GM21717 (cell line): ENCODE results near the gene SLC43A1.
"Not testable (repeated sequence)": the region's sequence is repeated elsewhere in the genome, so short reads cannot be mapped to it uniquely, and the experiment has no call there.

ENCODE experiments used
- ATAC-seq: cut with Tn5 transposase; IDR thresholded peaks from one replicate; pipeline ENCODE4 v1.9.1; 2021; ENCODE audit warnings: mild to moderate bottlenecking, moderate library complexity; ENCODE audit not compliant: unreplicated experiment

SLC43A1 gene

DNA sequence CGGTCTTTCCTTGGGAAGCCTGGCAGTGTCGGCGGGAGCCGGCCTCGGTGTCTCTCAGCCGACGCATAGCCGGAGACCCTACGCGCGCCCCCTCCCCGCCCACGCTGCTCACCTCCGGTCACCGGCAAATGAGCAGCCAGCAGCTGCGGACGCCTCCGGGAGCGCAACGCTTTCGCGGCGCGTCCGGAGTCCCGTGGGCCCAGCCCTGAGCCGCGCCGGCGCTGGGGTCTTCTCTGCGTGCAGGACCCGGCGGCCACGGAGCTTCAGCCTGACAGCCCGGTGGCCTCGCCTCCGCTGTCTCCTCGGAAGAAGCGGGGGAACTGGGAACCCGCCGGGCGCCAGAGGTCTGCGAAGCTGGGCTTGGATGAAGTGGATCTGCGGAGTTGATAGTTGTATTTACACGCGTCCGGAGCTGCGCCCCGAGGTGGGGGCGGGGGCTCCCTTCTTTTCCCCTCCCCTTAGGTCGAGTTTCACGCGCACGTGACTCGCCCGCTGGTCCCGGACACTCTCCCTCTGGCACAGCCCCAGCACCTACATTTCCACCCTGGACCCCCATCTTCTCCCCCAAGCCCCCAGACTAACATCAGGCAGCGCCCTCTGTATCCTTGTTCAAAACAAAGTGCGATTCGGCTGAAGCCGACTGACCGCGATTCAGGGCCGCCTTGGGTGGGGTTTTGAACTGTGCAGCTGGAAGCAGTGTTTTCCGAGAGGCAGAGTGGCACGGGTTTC, at the start of gene SLC43A1:
TSS of gene SLC43A1 (minus strand) at position 371 of the 729 bp plus-strand sequence. CDS start 1,591 bp downstream, outside the sequence.
- ATAC-seq = peak; percentile 40

DNA sequence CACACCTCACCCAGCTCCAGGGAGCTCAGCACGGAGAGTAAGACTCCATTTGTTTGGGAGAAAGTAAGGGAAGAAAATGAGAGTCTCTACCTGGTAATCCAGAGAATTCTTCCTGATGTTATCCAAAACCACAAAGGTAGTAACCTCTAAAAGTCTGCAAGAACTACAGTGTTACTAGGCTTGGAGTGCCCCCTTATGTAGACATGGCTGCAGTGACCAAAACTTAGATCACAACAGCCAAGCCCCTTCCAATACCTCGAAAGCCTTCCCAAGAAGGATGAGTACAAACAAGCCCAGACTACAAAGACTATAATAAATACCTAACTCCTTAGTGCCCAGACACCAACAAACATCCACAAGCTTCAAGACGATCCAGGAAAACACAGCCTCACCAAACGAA, 47.1 kb upstream of the SLC43A1 start:
- no peak for ATAC-seq

- ATAC-seq = no peak
These were observed 44.6 kb upstream of the SLC43A1 start for GRCh38 chr11:57560146-57560545.

- no peak for ATAC-seq
These were observed 40.5 kb upstream of the SLC43A1 start for GRCh38 chr11:57556041-57556440.

GRCh38 chr11:57555393-57555792, 39.9 kb upstream of the SLC43A1 start:
- ATAC-seq = no peak

GRCh38 chr11:57552479-57552878, 37.0 kb upstream of the SLC43A1 start:
- ATAC-seq = no peak

- ATAC-seq = no peak
These were observed 36.4 kb upstream of the SLC43A1 start for GRCh38 chr11:57551941-57552340.

GRCh38 chr11:57549983-57550382, 34.5 kb upstream of the SLC43A1 start:
- ATAC-seq = no peak

GRCh38 chr11:57547854-57548377, 32.4 kb upstream of the SLC43A1 start:
- ATAC-seq = peak; percentile 84

- ATAC-seq = peak; percentile 40
These were observed 31.5 kb upstream of the SLC43A1 start for GRCh38 chr11:57546869-57547475.

- ATAC-seq = no peak
These were observed 30.9 kb upstream of the SLC43A1 start for GRCh38 chr11:57546451-57546850.

- no peak for ATAC-seq
These were observed 30.4 kb upstream of the SLC43A1 start for GRCh38 chr11:57545883-57546282.

DNA sequence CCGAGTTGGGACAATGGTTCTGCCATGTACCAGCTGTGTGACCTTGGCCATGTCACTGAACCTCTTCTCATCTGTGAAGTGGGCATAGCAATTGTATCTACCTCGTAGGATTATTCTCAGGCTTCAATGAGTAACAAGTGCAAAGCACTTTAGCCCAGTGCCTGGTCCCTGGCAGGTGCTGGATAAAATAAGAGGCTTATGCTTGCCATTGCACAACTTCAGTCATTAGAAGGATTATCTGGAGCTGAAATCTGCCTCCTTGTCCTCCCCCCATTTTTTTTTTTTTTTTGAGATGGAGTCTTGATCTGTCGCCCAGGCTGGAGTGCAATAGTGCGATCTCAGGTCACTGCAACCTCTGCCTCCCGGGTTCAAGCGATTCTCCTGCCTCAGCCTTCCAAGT, 29.1 kb upstream of the SLC43A1 start:
- ATAC-seq = no peak

DNA sequence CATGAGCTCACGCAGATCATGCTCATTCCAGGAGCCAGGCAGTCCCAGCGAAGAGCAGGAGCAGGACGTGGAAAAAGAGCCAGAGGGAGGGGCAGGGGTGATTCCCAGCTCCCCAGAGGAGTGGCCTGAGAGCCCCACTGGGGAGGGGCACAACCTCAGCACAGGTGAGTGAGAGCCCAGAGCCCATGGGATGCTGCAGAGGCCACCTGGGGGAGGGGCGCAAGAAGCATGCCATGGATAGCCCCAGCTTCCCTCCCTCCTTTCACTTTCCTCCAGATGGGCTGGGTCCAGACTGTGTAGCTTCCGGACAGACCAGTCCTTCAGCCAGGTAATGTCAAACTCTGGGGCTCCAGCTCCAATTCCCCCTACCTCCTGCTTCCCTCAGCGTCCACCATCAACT, 28.1 kb upstream of the SLC43A1 start:
- ATAC-seq = no peak

- no peak for ATAC-seq
These were observed 27.1 kb upstream of the SLC43A1 start for GRCh38 chr11:57542582-57542981.

DNA sequence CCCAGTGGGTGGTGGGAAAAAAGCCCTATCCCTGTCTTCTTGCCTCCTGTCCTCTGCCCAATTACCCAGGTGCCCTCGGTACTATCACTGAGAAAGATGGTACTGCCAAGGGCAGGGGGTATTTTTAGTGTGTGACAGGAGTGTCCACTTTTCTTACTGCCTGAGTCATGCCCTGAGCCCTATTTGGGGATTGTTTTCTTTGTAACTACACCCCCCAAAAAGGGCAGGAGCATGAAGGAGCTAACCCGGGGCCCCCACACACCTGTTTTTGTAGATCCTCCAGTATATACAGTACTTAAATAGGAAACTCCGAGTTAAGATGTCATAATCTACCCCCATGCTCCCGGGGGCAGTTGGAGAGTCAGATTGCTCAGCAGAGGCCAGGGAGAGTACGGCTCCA, 25.7 kb upstream of the SLC43A1 start:
- no peak for ATAC-seq

DNA sequence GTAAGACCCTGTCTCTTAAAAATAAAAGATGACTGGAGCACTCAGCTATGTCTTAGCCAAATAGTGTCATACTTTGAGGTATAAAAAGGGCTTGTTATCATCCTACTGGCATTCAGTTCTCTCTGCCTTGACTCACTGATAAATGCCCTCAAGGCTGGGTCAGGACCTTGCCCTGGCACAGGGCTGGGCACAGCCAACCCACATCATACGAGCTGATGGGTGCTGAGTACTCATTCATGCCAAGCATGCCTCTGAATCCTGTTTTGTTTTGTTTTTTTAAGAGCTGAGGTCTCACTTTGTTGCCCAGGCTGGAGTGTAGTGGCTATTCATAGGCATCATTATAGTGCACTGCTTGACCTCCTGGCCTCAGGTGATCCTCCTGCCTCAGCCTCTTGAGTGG, 23.8 kb upstream of the SLC43A1 start:
- no peak for ATAC-seq

- no peak for ATAC-seq
These were observed 21.6 kb upstream of the SLC43A1 start, which contains the start of gene SMTNL1 for GRCh38 chr11:57536947-57537619. Gene SMTNL1 (plus strand): TSS chr11:57537595. CDS start chr11:57542643, 5,048 bp downstream.

- ATAC-seq = not testable (repeated sequence)
These were observed 18.9 kb upstream of the SLC43A1 start for GRCh38 chr11:57534449-57534848.

GRCh38 chr11:57530596-57531507, 15.3 kb upstream of the SLC43A1 start, which contains the start of gene TIMM10:
Gene TIMM10 (minus strand): TSS chr11:57530754. CDS start chr11:57530189, 565 bp downstream.
- peak; percentile 99 for ATAC-seq
